ENCODE results near the gene KSR2.

KSR2 gene

GRCh38 chr12:117977373-117977772, 8.6 kb upstream of the KSR2 start:
- TF ChIP-seq CTCF (IDR thresholded peaks at IDR 0.05; ENCODE audit: low read depth, low read length, missing control alignments), result no peak
- Histone ChIP-seq H3K4me3 (ENCODE audit: low read depth, low read length) (no peak overlapping the region), H3K36me3 (replicated peaks) (no peaks in the 10 kb centered on the region), H3K27ac (no peak overlapping the region), H3K27me3 (replicated peaks) (no peaks in the 10 kb centered on the region)
- no peak for DNase-seq
- in situ Hi-C loops (cut with HindIII; ENCODE audit: low pct_ligation_motif_present, low sequenced_read_pairs), result no loop called here

- H3K27ac ChIP-seq, result no peak overlapping the region
- no peak for DNase-seq
- no peaks in the 10 kb centered on the region for H3K36me3 ChIP-seq (replicated peaks)
- no peak overlapping the region for H3K4me3 ChIP-seq (ENCODE audit: low read depth, low read length)
- H3K27me3 ChIP-seq (replicated peaks), result no peaks in the 10 kb centered on the region
- TF ChIP-seq CTCF (IDR thresholded peaks at IDR 0.05; ENCODE audit: low read depth, low read length, missing control alignments), result no peak
- in situ Hi-C loops (cut with HindIII; ENCODE audit: low pct_ligation_motif_present, low sequenced_read_pairs), result no loop called here
Observed at GRCh38 chr12:117975006-117975405, 6.2 kb upstream of the KSR2 start.

- no peak overlapping the region for H3K4me3 ChIP-seq (ENCODE audit: low read depth, low read length)
- H3K27me3 ChIP-seq (replicated peaks), result peaks cover 17% of the 10 kb centered on the region
- DNase-seq, result no peak
- no peak overlapping the region for H3K27ac ChIP-seq
- in situ Hi-C loops (cut with HindIII; ENCODE audit: low pct_ligation_motif_present, low sequenced_read_pairs), result no loop called here
- no peaks in the 10 kb centered on the region for H3K36me3 ChIP-seq (replicated peaks)
- TF ChIP-seq CTCF (IDR thresholded peaks at IDR 0.05; ENCODE audit: low read depth, low read length, missing control alignments), result no peak
Observed at GRCh38 chr12:117972301-117972700, 3.5 kb upstream of the KSR2 start.

- Histone ChIP-seq H3K27me3 (replicated peaks) (peaks cover 22% of the 10 kb centered on the region), H3K4me3 (ENCODE audit: low read depth, low read length) (no peak overlapping the region), H3K36me3 (replicated peaks) (no peaks in the 10 kb centered on the region), H3K27ac (no peak overlapping the region)
- no peak for TF ChIP-seq CTCF (IDR thresholded peaks at IDR 0.05; ENCODE audit: low read depth, low read length, missing control alignments)
- in situ Hi-C loops (cut with HindIII; ENCODE audit: low pct_ligation_motif_present, low sequenced_read_pairs), result no loop called here
- no peak for DNase-seq
Observed at GRCh38 chr12:117970334-117970733, 1.5 kb upstream of the KSR2 start.

GRCh38 chr12:117968151-117968789, 520 bp downstream of the KSR2 start:
- DNase-seq, result no peak
- no peak for TF ChIP-seq CTCF (IDR thresholded peaks at IDR 0.05; ENCODE audit: low read depth, low read length, missing control alignments)
- Histone ChIP-seq H3K27ac (no peak overlapping the region), H3K4me3 (ENCODE audit: low read depth, low read length) (peak overlapping the region; percentile 46), H3K36me3 (replicated peaks) (no peaks in the 10 kb centered on the region), H3K27me3 (replicated peaks) (peaks cover 22% of the 10 kb centered on the region)
- in situ Hi-C loops (cut with HindIII; ENCODE audit: low pct_ligation_motif_present, low sequenced_read_pairs), result no loop called here

- peaks cover 22% of the 10 kb centered on the region for H3K27me3 ChIP-seq (replicated peaks)
- no peak for DNase-seq
- in situ Hi-C loops (cut with HindIII; ENCODE audit: low pct_ligation_motif_present, low sequenced_read_pairs), result no loop called here
Observed at GRCh38 chr12:117967512-117967911, 1.3 kb downstream of the KSR2 start.

More at GRCh38 chr12:117967512-117967911, 1.3 kb downstream of the KSR2 start:
- Histone ChIP-seq H3K27ac (no peak overlapping the region), H3K4me3 (ENCODE audit: low read depth, low read length) (no peak overlapping the region), H3K36me3 (replicated peaks) (no peaks in the 10 kb centered on the region)
- no peak for TF ChIP-seq CTCF (IDR thresholded peaks at IDR 0.05; ENCODE audit: low read depth, low read length, missing control alignments)

Data from brain microvascular endothelial cell (primary cell).